HFF-Myc (cell line): ENCODE data around the gene ZNF665.

Source experiments
- DNase-seq: peaks from one replicate; pipeline ENCODE4 v3.0.0-alpha.2; 2011; ENCODE audit warnings: low read depth; ENCODE audit errors: extremely low read depth
- H3K4me3 ChIP-seq: replicated peaks from 2 replicates; pipeline ENCODE4 v1.5.1; 2011; ENCODE audit warnings: low read depth, mild to moderate bottlenecking, control low read depth, low read length
- CTCF ChIP-seq: IDR thresholded peaks from 2 replicates; pipeline ENCODE4 v1.5.1; 2012; ENCODE audit warnings: mild to moderate bottlenecking, low read depth, low read length, control low read depth; ENCODE audit errors: missing control alignments

The ZNF665 gene

GRCh38 chr19:53177986-53178385 lies 15.2 kb downstream of the ZNF665 start:
- TF ChIP-seq CTCF: no peak
- DNase-seq: no peak
- H3K4me3 ChIP-seq: no peak overlapping the region

- TF ChIP-seq CTCF: no peak
- H3K4me3 ChIP-seq: no peak overlapping the region
- no peak for DNase-seq
Measured at GRCh38 chr19:53172889-53173288, 20.3 kb downstream of the ZNF665 start.

GRCh38 chr19:53165691-53166091 lies 27.5 kb downstream of the ZNF665 start:
- DNase-seq: no peak
- H3K4me3 ChIP-seq: no peak overlapping the region
- TF ChIP-seq CTCF: no peak

- H3K4me3 ChIP-seq: no peak overlapping the region
- TF ChIP-seq CTCF: no peak
- no peak for DNase-seq
Measured at GRCh38 chr19:53161123-53161522, 32.0 kb downstream of the ZNF665 start.

- no peak for TF ChIP-seq CTCF
- DNase-seq: no peak
- no peak overlapping the region for H3K4me3 ChIP-seq
Measured at GRCh38 chr19:53160350-53160749, 32.8 kb downstream of the ZNF665 start.

- no peak for TF ChIP-seq CTCF
- DNase-seq: no peak
- peak overlapping the region; percentile 42 for H3K4me3 ChIP-seq
Measured at GRCh38 chr19:53158119-53158656, 35.0 kb downstream of the ZNF665 start.

GRCh38 chr19:53157626-53158025 lies 35.5 kb downstream of the ZNF665 start:
- no peak for DNase-seq
- no peak for TF ChIP-seq CTCF
- peak overlapping the region; percentile 42 for H3K4me3 ChIP-seq
